MCF 10A (cell line): Measurements from ENCODE around the gene AMDHD2. TPM values are rescaled to one million over a fixed set of nuclear protein-coding genes. Genes with fewer than 3 reads are reported as not detected.

Source experiments
- BruUV-seq: library from RNA; stranded (reverse); fragments of 400-500 nt; replicated peaks from 2 replicates; lab custom pipeline; 2021; lab: Mats Ljungman, UMichigan
- CTCF ChIA-PET: fragments of 300-600 bp; sonication (Branson Sonifier 250); formaldehyde crosslinking; extraction: SDS; loops from one replicate; lab custom pipeline; 2021; ENCODE audit warnings: antibody characterized with exemption, inconsistent platforms; lab: Yijun Ruan, JAX
- POLR2A ChIA-PET: fragments of 300-600, 350-650 bp; sonication (Branson Sonifier 250); formaldehyde crosslinking; extraction: SDS; loops from one replicate; lab custom pipeline; 2020; ENCODE audit warnings: antibody characterized with exemption, inconsistent platforms; lab: Yijun Ruan, JAX
- DNase-seq: peaks from one replicate; pipeline ENCODE4 v3.0.0-alpha.2; 2018; ENCODE audit not compliant: unreplicated experiment
- H3K27ac Mint-ChIP-seq: one replicate; pipeline ENCODE4 v1.8.0; 2022; ENCODE audit warnings: mild to moderate bottlenecking, low read depth, mixed read lengths; ENCODE audit not compliant: unreplicated experiment
- H3K27me3 Mint-ChIP-seq: one replicate; pipeline ENCODE4 v1.8.0; 2022; ENCODE audit warnings: mixed read lengths; ENCODE audit not compliant: insufficient read depth, unreplicated experiment
- H3K36me3 Mint-ChIP-seq: one replicate; pipeline ENCODE4 v1.8.0; 2022; ENCODE audit warnings: mild to moderate bottlenecking, moderate library complexity, mixed read lengths; ENCODE audit not compliant: insufficient read depth, unreplicated experiment
- H3K4me1 Mint-ChIP-seq: one replicate; pipeline ENCODE4 v1.8.0; 2022; ENCODE audit warnings: mixed read lengths; ENCODE audit not compliant: insufficient read depth, unreplicated experiment
- H3K4me3 Mint-ChIP-seq: one replicate; pipeline ENCODE4 v1.8.0; 2022; ENCODE audit warnings: mild to moderate bottlenecking, moderate library complexity, mixed read lengths; ENCODE audit not compliant: unreplicated experiment
- H3K9me3 Mint-ChIP-seq: one replicate; pipeline ENCODE4 v1.8.0; 2022; ENCODE audit warnings: mixed read lengths; ENCODE audit not compliant: unreplicated experiment
- intact Hi-C: fragments of 100-400 bp; cut with micrococcal nuclease; formaldehyde crosslinking; loops from 2 replicates; pipeline ENCODE4 v1.14.1; 2022
- total RNA-seq: library from RNA; stranded (reverse); gene quantifications from 2 replicates; pipeline ENCODE4 v1.2.3, GENCODE V29; 2022
- TF ChIP-seq, protein P1 (sequence below): fragments of 200-600 bp; IDR thresholded peaks from one replicate; pipeline ENCODE4 v1.8.0; 2022; ENCODE audit warnings: antibody characterized with exemption, mild to moderate bottlenecking; ENCODE audit not compliant: unreplicated experiment

Gene AMDHD2
- total RNA-seq, 1 experiment from 2014 or later, result 15.8 TPM

DNA sequence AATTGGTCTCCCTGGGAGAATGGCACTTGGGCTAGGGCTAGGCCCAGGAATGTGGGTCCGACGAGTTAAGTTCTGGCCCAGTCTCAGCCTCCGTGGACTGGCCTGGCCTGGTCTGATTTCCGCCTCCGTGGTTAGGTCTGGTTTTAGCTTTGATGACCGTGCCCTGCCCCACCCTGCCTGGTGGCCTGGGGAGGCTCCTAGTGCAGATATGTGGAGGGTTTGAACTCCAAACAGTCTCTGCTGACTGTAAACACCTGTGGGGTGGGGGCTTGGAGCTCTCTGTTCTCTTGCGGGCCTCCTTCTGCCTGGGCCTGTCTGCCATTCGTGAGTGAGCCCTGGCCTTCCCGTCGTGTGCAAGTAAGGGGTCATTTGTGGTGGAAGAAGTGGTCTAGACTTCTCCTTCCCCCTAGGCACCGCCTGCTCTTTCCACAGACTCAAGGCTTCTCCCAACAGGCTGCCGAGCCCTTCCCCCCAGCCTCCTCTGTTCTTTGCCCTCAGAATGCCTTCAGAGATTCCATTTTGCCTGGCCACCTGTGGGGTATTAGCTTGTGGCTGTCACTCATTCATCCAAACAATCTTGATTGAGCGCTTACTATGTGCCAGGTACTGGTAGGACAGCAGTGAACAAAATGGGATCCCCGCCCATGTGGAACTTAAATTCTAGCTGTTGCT is 4.9 kb upstream of the AMDHD2 start:
- peak overlapping the region; percentile 94 for H3K27ac Mint-ChIP-seq
- H3K36me3 Mint-ChIP-seq, result peaks cover 25% of the 10 kb centered on the region
- intact Hi-C loops, result loop anchor here (2.0 kb wide), 1 partner anchor 41 kb away; the partner anchor contains the start of gene TBC1D24
- no TSS peak for BruUV-seq
- CTCF ChIA-PET, result interaction anchor here (0.6 to 1.1 kb wide), 3 partner anchors 14 to 309 kb away, joined by 3 to 4 read pairs (median 4); no protein-coding TSS in a partner anchor
- DNase-seq, result no peak
- no peaks in the 10 kb centered on the region for H3K27me3 Mint-ChIP-seq
- POLR2A ChIA-PET, result interaction anchor here (0.5 to 4.0 kb wide), 15 partner anchors 11 to 507 kb away, joined by 3 to 57 read pairs (median 6); partner anchors contain the start of genes CEMP1, ECI1, PDPK1 and PGP
- H3K9me3 Mint-ChIP-seq, result no peaks in the 10 kb centered on the region
- peaks cover 35% of the 10 kb centered on the region for H3K4me1 Mint-ChIP-seq
- TF ChIP-seq, protein P1, sequence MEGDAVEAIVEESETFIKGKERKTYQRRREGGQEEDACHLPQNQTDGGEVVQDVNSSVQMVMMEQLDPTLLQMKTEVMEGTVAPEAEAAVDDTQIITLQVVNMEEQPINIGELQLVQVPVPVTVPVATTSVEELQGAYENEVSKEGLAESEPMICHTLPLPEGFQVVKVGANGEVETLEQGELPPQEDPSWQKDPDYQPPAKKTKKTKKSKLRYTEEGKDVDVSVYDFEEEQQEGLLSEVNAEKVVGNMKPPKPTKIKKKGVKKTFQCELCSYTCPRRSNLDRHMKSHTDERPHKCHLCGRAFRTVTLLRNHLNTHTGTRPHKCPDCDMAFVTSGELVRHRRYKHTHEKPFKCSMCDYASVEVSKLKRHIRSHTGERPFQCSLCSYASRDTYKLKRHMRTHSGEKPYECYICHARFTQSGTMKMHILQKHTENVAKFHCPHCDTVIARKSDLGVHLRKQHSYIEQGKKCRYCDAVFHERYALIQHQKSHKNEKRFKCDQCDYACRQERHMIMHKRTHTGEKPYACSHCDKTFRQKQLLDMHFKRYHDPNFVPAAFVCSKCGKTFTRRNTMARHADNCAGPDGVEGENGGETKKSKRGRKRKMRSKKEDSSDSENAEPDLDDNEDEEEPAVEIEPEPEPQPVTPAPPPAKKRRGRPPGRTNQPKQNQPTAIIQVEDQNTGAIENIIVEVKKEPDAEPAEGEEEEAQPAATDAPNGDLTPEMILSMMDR, result no peak
- peak overlapping the region; percentile 87 for H3K4me3 Mint-ChIP-seq

DNA sequence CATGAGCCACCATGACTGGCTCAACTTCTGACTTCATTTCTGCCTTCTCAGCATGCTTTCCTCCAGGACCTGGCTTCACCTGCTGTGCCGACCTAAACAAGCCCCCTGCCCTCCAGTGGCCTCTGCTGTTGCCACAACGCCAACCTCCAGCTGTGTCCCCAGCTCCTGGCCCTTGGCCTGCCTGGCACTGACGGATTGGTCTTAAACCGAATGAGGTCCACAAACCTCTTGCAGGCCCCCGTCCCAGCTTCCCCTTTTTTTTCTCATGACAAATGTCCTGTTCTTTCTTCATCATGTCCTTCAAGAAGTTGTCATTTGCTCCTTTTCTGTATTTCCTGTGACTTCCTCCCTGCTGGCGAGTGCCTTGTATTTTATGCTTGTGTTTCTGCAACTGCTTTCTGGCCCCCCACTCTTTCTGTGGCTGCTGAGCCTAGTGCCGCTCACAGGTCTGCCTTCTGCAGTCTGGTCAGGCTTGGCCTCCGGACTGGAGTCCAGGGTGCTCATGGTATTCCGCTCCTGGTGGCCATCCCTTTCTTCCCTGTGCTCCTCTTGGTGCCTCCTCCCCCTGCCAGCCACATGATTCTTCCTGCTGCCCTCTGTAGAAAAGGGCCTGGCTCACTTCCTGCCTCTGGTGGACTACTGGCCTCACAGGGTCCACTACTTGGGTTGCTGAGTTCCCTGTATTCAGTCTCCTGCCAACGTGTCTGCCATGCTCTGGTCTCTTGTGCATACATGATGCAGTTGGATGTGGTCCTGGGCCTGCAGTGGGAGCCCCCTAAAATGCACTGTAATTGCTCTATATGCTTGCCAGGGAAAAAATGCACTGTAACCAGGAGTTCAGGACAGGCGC is 3.6 kb upstream of the AMDHD2 start:
- POLR2A ChIA-PET, result interaction anchor here (0.5 to 4.0 kb wide), 6 partner anchors 15 to 528 kb away, joined by 3 to 57 read pairs (median 12); partner anchors contain the start of genes CEMP1, ECI1, PDPK1 and TBC1D24
- TF ChIP-seq, protein P1, result no peak
- no peaks in the 10 kb centered on the region for H3K27me3 Mint-ChIP-seq
- BruUV-seq, result no TSS peak
- CTCF ChIA-PET, result interaction anchor here (0.6 kb wide), 1 partner anchor 310 kb away, joined by 4 read pairs; no protein-coding TSS in a partner anchor
- peaks cover 39% of the 10 kb centered on the region for H3K4me1 Mint-ChIP-seq
- no peak for DNase-seq
- H3K36me3 Mint-ChIP-seq, result peaks cover 32% of the 10 kb centered on the region
- H3K27ac Mint-ChIP-seq, result peak overlapping the region; percentile 94
- H3K9me3 Mint-ChIP-seq, result no peaks in the 10 kb centered on the region
- intact Hi-C loops, result no loop called here
- H3K4me3 Mint-ChIP-seq, result peak overlapping the region; percentile 87

DNA sequence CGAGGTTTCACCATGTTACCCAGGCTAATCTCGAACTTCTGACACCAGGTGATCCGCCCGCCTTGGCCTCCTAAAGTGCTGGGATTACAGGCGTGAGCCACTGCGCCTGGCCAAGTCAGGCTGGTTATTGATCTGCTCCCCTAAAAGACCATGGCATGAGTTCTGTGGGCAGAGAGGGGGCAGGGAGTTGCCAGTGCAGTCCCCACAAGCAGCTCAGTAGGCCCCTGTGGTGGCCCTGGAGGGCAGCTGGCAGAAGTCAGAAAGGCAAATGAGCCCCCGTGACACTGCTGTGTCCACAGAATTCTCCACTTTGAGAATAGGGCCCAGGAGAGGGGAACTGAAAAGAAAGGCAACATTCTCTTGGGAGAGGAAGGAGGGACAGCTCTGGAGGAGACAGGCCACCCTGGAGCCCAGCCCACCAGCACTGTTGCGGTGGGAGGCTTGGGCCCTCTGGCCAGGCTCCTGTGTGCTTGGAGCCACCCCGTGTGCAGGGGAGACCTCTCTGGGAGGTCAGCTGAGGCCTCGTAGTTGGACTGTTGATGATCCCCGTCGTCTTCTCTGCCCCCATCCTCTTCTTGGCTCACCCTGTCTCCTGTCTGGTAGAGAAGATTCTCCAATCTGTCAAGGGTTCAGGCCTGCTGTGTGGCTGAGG is 2.1 kb upstream of the AMDHD2 start:
- peaks cover 33% of the 10 kb centered on the region for H3K4me1 Mint-ChIP-seq
- POLR2A ChIA-PET, result interaction anchor here (1.2 to 4.2 kb wide), 4 partner anchors 14 to 363 kb away, joined by 4 to 62 read pairs (median 14); partner anchors contain the start of genes CEMP1, PDPK1 and TRAF7
- no peak overlapping the region for H3K4me3 Mint-ChIP-seq
- intact Hi-C loops, result no loop called here
- TF ChIP-seq, protein P1, result no peak
- no peak overlapping the region for H3K27ac Mint-ChIP-seq
- no peaks in the 10 kb centered on the region for H3K9me3 Mint-ChIP-seq
- no TSS peak for BruUV-seq
- no peak for DNase-seq
- H3K36me3 Mint-ChIP-seq, result peaks cover 36% of the 10 kb centered on the region
- H3K27me3 Mint-ChIP-seq, result no peaks in the 10 kb centered on the region
- CTCF ChIA-PET, result interaction anchor here (0.8 to 1.0 kb wide), 2 partner anchors 17 to 40 kb away, joined by 4 to 5 read pairs; no protein-coding TSS in a partner anchor
